Neural cell (in vitro differentiated cells): ENCODE measurements around the gene ARGLU1. TPM values are rescaled to one million over a fixed set of nuclear protein-coding genes. Genes with fewer than 3 reads are reported as not detected.

Experiments
- H2AFZ ChIP-seq: fragments of 200-600, 300-800 bp; sonication (generic), shearing (Covaris generic); 2 replicates; pipeline ENCODE4 v1.6.0; 2014; ENCODE audit warnings: low read depth, mild to moderate bottlenecking, antibody characterized with exemption, low read length, moderate library complexity
- H3F3A ChIP-seq: fragments of 200-600 bp; shearing (Covaris generic); 2 replicates; pipeline ENCODE4 v1.6.1; 2016; ENCODE audit warnings: mild to moderate bottlenecking, moderate library complexity, mixed read lengths, antibody characterized with exemption, low read length; ENCODE audit not compliant: insufficient read depth, poor library complexity, severe bottlenecking
- H3K27ac ChIP-seq: fragments of 200-600, 300-800 bp; sonication (generic), shearing (Covaris generic); 2 replicates; pipeline ENCODE4 v1.5.1; 2014; ENCODE audit warnings: mild to moderate bottlenecking, low read length, moderate library complexity
- H3K27me3 ChIP-seq: fragments of 300-800, 200-600 bp; sonication (generic), shearing (Covaris generic); 2 replicates; pipeline ENCODE4 v1.6.0; 2014; ENCODE audit warnings: mild to moderate bottlenecking, low read depth, low read length, moderate library complexity; ENCODE audit not compliant: insufficient read depth
- H3K36me3 ChIP-seq: fragments of 300-800, 200-600 bp; sonication (generic), shearing (Covaris generic); 2 replicates; pipeline ENCODE4 v1.5.1; 2014; ENCODE audit warnings: mild to moderate bottlenecking, antibody characterized with exemption, low read length, moderate library complexity; ENCODE audit not compliant: insufficient read depth
- H3K4me2 ChIP-seq: fragments of 300-800, 200-600 bp; sonication (generic), shearing (Covaris generic); 2 replicates; pipeline ENCODE4 v1.6.0; 2014; ENCODE audit warnings: mild to moderate bottlenecking, low read length
- H3K4me3 ChIP-seq: fragments of 300-800, 200-600 bp; sonication (generic), shearing (Covaris generic); 2 replicates; pipeline ENCODE4 v1.5.1; 2014; ENCODE audit warnings: mild to moderate bottlenecking, low read length, moderate library complexity
- H3K79me2 ChIP-seq: fragments of 200-600 bp; shearing (Covaris generic); replicated peaks from 2 replicates; pipeline ENCODE4 v1.6.0; 2014; ENCODE audit warnings: mild to moderate bottlenecking, low read length, moderate library complexity; ENCODE audit not compliant: insufficient read depth
- H3K9ac ChIP-seq: fragments of 300-800, 200-600 bp; sonication (generic), shearing (Covaris generic); 2 replicates; pipeline ENCODE4 v1.6.1; 2016; ENCODE audit warnings: mild to moderate bottlenecking, low read length, mixed read lengths
- H3K9me2 ChIP-seq: fragments of 200-600 bp; shearing (Covaris generic); 2 replicates; pipeline ENCODE4 v1.6.1; 2016; ENCODE audit warnings: mild to moderate bottlenecking, low read length, mixed read lengths; ENCODE audit not compliant: insufficient read depth
- H3K9me3 ChIP-seq: fragments of 200-600, 300-800 bp; sonication (generic), shearing (Covaris generic); 2 replicates; pipeline ENCODE4 v1.6.1; 2016; ENCODE audit warnings: mild to moderate bottlenecking, mixed run types, low read length, moderate library complexity, mixed read lengths
- H4K20me1 ChIP-seq: fragments of 200-600 bp; shearing (Covaris generic); 2 replicates; pipeline ENCODE4 v1.6.1; 2016; ENCODE audit warnings: mild to moderate bottlenecking, mixed run types; ENCODE audit not compliant: insufficient read depth
- CTCF ChIP-seq: fragments of 450-650 bp; IDR thresholded peaks from 2 replicates; pipeline ENCODE4 v1.5.1; 2014; ENCODE audit warnings: antibody characterized with exemption, mild to moderate bottlenecking, moderate library complexity; ENCODE audit not compliant: poor library complexity, severe bottlenecking
- EP300 ChIP-seq: fragments of 450-650 bp; conservative IDR thresholded peaks from 2 replicates; pipeline ENCODE4 v1.6.1; 2014; ENCODE audit warnings: antibody characterized with exemption, mild to moderate bottlenecking, moderate library complexity; ENCODE audit not compliant: poor library complexity, severe bottlenecking
- EZH2 ChIP-seq: fragments of 200-600, 300-800 bp; shearing (Covaris generic), sonication (generic); IDR thresholded peaks from 2 replicates; pipeline ENCODE4 v1.6.1; 2014; ENCODE audit warnings: antibody characterized with exemption, low read length, borderline replicate concordance, mild to moderate bottlenecking; ENCODE audit not compliant: insufficient read depth, poor library complexity, severe bottlenecking
- MXI1 ChIP-seq: fragments of 450-650 bp; conservative IDR thresholded peaks from 2 replicates; pipeline ENCODE4 v1.6.1; 2014; ENCODE audit warnings: antibody characterized with exemption, mild to moderate bottlenecking; ENCODE audit not compliant: poor library complexity, severe bottlenecking
- POLR2AphosphoS5 ChIP-seq: IDR thresholded peaks from 2 replicates; pipeline ENCODE4 v1.6.1; 2012
- RAD21 ChIP-seq: fragments of 450-650 bp; conservative IDR thresholded peaks from 2 replicates; pipeline ENCODE4 v1.6.1; 2014; ENCODE audit warnings: antibody characterized with exemption, mild to moderate bottlenecking, moderate library complexity
- SMC3 ChIP-seq: fragments of 450-650 bp; conservative IDR thresholded peaks from 2 replicates; pipeline ENCODE4 v1.6.1; 2014; ENCODE audit warnings: antibody characterized with exemption, mild to moderate bottlenecking, moderate library complexity; ENCODE audit not compliant: poor library complexity
- TAF1 ChIP-seq: IDR thresholded peaks from 2 replicates; pipeline ENCODE4 v1.6.1; 2012; ENCODE audit warnings: low read depth
- polyA plus RNA-seq: library from polyadenylated mRNA; depleted of rRNA; stranded (reverse); fragments of >200 nt; gene quantifications from 2 replicates; pipeline ENCODE4 v1.2.3, GENCODE V29; 2014
- TF ChIP-seq, protein P1 (sequence below): IDR thresholded peaks from 2 replicates; pipeline ENCODE4 v1.6.1; 2012; ENCODE audit warnings: borderline replicate concordance

The ARGLU1 gene
- polyA plus RNA-seq, 1 donor from 2014 or later = 967 TPM

DNA sequence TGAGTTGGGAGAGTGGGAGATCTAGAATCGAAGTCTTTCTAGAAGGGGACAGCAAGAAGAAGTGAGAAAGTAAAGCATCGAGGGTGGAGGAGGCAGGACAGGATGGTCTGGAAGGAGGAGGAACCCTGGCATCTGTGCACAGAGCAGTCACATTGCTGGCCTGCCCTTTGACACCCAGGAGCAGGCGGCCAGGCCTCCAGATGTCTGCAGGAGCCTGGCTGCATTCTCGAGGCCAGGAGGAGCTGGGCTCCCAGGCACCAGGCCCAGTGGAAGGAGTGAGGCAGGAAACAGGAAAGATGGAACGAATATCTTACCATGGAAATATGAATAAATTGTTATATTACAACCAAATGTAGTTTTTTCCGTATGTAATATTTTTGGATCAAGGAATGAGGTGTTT lies 27.7 kb upstream of the ARGLU1 start:
- TF ChIP-seq RAD21 (no peak), MXI1 (no peak), EP300 (no peak), EZH2 (no peak), POLR2AphosphoS5 (no peak), TAF1 (no peak), SMC3 (no peak), CTCF (no peak)
- TF ChIP-seq, protein P1, sequence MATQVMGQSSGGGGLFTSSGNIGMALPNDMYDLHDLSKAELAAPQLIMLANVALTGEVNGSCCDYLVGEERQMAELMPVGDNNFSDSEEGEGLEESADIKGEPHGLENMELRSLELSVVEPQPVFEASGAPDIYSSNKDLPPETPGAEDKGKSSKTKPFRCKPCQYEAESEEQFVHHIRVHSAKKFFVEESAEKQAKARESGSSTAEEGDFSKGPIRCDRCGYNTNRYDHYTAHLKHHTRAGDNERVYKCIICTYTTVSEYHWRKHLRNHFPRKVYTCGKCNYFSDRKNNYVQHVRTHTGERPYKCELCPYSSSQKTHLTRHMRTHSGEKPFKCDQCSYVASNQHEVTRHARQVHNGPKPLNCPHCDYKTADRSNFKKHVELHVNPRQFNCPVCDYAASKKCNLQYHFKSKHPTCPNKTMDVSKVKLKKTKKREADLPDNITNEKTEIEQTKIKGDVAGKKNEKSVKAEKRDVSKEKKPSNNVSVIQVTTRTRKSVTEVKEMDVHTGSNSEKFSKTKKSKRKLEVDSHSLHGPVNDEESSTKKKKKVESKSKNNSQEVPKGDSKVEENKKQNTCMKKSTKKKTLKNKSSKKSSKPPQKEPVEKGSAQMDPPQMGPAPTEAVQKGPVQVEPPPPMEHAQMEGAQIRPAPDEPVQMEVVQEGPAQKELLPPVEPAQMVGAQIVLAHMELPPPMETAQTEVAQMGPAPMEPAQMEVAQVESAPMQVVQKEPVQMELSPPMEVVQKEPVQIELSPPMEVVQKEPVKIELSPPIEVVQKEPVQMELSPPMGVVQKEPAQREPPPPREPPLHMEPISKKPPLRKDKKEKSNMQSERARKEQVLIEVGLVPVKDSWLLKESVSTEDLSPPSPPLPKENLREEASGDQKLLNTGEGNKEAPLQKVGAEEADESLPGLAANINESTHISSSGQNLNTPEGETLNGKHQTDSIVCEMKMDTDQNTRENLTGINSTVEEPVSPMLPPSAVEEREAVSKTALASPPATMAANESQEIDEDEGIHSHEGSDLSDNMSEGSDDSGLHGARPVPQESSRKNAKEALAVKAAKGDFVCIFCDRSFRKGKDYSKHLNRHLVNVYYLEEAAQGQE = no peak
- H3F3A ChIP-seq = no peaks in the 10 kb centered on the region

DNA sequence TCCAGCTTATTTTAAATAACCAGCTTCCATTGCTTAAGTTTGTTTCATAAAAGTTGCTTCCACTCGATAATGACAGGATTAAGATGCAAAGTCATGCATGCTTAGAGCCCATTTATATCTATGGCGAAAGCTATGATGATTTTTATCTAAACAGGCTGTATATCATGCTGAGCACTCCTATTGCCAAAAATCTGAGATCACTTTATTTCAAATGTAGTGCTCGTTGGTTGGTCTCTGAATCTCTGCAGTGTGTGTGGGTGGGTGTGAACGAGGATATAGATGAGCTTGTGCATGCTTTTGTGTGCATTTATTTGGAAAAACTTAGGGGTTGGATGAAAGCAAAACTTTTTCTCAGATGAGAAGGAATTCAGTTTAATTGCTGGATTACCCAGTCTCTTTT lies 27.0 kb upstream of the ARGLU1 start:
- H3K9ac ChIP-seq = no peak overlapping the region
- no peak overlapping the region for H3K27ac ChIP-seq
- H3K9me3 ChIP-seq = no peaks in the 10 kb centered on the region
- H3F3A ChIP-seq = no peaks in the 10 kb centered on the region
- TF ChIP-seq EP300 (no peak), CTCF (no peak), TAF1 (no peak), EZH2 (no peak), MXI1 (no peak), RAD21 (no peak), POLR2AphosphoS5 (no peak), SMC3 (no peak)
- TF ChIP-seq, protein P1 = no peak
- no peaks in the 10 kb centered on the region for H3K27me3 ChIP-seq
- H2AFZ ChIP-seq = no peak overlapping the region
- H3K9me2 ChIP-seq = no peaks in the 10 kb centered on the region
- H3K79me2 ChIP-seq = no peaks in the 10 kb centered on the region
- no peaks in the 10 kb centered on the region for H3K36me3 ChIP-seq
- H3K4me3 ChIP-seq = no peak overlapping the region
- H4K20me1 ChIP-seq = no peaks in the 10 kb centered on the region
- H3K4me2 ChIP-seq = no peak overlapping the region

More for the DNA sequence above, 27.7 kb upstream of the ARGLU1 start:
- H3K4me2 ChIP-seq = no peak overlapping the region
- H3K79me2 ChIP-seq = no peaks in the 10 kb centered on the region
- H4K20me1 ChIP-seq = no peaks in the 10 kb centered on the region
- H3K36me3 ChIP-seq = no peaks in the 10 kb centered on the region
- H3K9me2 ChIP-seq = no peaks in the 10 kb centered on the region
- H3K27me3 ChIP-seq = no peaks in the 10 kb centered on the region
- H3K4me3 ChIP-seq = no peak overlapping the region
- H3K9ac ChIP-seq = no peak overlapping the region
- no peak overlapping the region for H2AFZ ChIP-seq
- no peak overlapping the region for H3K27ac ChIP-seq
- H3K9me3 ChIP-seq = no peaks in the 10 kb centered on the region
